ENCODE data around the gene SNRNP40.
"Not testable (repeated sequence)": the region's sequence is repeated elsewhere in the genome, so short reads cannot be mapped to it uniquely, and the experiment has no call there.

Gene SNRNP40

GRCh38 chr1:31296486-31297276 lies at the start of gene SNRNP40, which contains the start of gene ZCCHC17:
Gene SNRNP40, minus strand, starts transcription at chr1:31296788. Its CDS starts 37 bp downstream, at chr1:31296751.
Gene ZCCHC17, plus strand, starts transcription at chr1:31297032. Its CDS starts 13,067 bp downstream, at chr1:31310099.
- peak; percentile 98 for DNase-seq (ENCODE audit: low spot score)

GRCh38 chr1:31345635-31346034 lies 49.0 kb upstream of the SNRNP40 start:
- no peak for DNase-seq (ENCODE audit: low spot score)

DNA sequence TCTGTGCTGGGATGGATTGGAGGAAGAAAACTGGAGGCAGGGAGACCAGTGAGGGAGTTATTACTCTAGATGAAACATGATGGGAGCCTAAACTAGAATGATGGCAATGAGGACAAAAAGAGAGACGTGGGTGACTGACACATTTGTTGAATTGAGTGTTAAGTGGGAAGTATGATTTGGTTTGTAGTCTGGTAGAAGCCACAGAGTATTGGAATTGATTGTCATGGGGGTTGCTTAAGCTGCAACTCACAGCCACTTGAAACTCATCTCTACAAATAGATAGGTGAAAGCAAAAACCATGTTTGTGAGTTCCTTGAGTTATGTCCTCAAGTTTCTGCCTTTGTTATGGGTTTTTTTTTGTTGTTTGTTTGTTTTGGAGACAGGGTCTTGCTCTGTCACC lies 47.9 kb upstream of the SNRNP40 start:
- DNase-seq (ENCODE audit: low spot score) = no peak

GRCh38 chr1:31336687-31337467 lies 40.3 kb upstream of the SNRNP40 start:
- no peak for DNase-seq (ENCODE audit: low spot score)

- DNase-seq (ENCODE audit: low spot score) = peak; percentile 43
These were observed 38.4 kb upstream of the SNRNP40 start for GRCh38 chr1:31335007-31335406.

DNA sequence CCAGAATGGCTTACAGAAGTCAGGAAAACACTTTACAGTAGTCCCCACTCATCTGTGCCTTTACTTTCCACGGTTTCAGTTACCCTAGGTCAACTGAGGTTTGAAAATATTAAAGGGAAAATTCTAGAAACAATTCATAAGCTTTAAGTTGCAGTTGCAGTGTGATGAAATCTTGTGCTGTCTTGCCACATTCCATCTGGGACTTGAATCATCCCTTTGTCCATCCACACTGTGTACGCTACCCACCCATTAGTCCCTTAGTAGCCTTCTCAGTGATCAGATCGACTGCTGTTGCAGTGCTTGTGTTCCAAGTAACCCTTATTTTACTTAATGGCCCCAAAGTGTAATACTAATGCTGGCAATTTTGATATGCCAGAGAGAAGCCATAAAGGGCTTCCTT lies 30.8 kb upstream of the SNRNP40 start:
- DNase-seq (ENCODE audit: low spot score) = no peak

DNA sequence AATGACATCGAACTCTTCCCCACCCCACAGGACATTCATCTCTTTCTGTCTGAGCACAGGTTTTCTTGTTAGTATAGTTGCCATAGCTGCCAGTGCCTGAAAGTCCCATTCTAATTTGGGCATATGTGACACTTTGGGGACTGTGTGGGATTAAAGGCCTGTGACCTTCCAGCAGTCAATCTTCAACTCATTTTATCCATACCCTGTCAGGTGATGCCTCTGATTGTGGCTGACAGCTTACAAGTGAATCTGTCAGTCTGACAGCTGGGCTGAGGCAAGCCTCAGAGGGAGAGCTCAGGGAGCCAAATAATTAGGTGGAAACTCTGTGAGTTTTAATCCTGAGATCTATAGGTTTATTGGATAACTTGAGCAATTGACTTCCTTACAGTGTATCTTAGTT lies 29.9 kb upstream of the SNRNP40 start:
- DNase-seq (ENCODE audit: low spot score) = no peak

GRCh38 chr1:31324992-31325391 lies 28.4 kb upstream of the SNRNP40 start:
- DNase-seq (ENCODE audit: low spot score) = no peak

- no peak for DNase-seq (ENCODE audit: low spot score)
These were observed 27.5 kb upstream of the SNRNP40 start for GRCh38 chr1:31324093-31324492.

DNA sequence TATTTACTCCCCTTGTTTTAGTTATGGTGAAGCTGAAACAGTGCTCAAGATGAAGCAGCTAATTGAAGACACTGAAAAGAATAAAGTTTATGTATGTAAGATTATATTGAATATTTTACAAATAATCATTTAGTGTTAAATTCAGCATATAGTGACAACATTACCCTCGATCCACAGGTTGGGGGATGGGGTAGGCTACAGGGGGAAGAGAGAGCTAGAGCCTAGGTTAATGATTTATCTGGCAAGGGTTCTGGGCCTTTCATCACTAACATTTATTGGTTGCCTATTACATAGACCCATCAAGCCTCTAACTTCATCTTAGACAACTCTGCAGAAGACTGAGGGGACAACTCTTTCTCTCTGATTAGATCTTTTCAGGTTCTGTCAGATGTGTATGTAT lies 21.6 kb upstream of the SNRNP40 start:
- DNase-seq (ENCODE audit: low spot score) = no peak

DNA sequence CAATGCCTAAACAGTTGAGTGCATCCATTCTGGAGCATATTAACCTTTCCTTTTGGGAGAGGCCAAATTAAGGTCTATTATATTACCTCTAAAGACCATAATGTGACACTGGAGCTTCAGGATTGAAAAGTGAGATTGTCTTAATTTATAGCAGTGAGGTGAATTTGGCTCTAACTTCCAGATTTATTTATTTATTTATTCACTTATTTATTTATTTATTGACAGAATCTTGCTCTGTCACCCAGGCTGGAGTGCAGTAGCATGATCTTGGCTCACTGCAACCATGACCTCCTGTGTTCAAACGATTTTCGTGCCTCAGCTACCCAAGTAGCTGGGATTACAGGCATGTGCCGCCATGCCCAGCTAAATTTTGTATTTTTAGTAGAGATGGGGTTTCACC lies 19.3 kb upstream of the SNRNP40 start:
- no peak for DNase-seq (ENCODE audit: low spot score)

DNA sequence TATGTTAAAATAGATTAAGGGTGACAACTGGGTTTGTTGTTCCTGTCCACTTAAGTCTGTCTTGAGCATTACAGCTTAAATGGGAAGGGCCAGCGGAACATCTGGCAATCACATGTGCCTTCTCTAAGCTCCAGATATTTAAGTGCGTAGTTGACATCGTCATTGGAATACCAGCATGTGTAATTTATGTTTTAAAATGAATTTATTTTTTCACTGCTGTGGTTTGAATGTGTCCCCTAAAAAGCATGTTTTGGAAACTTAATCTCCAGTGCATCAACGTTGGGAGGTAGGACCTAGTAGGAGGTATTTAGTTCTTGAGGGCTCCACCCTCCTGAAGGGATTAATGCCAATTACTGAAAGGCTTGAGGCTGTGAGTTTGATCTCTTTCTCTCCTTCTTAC lies 13.6 kb upstream of the SNRNP40 start:
- DNase-seq (ENCODE audit: low spot score) = no peak

DNA sequence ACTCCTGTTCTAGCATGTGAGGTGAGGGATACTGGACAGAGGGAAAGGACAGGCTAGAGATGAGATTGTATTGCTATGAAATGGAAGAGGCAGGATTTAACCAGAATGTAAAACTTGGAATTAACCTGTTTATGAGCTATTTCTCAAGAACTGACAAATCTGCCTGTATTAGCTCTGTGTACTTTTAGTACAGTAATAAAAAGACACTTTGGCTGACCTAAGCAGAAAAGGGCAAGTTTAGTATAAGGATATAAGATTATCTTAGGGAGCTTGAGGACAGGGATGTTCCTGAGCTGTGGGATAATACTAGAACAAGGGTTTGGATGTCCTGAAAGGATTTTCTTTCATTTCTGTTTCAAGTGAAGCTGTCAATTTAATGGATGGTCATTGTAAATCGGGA lies 11.4 kb upstream of the SNRNP40 start:
- DNase-seq (ENCODE audit: low spot score) = no peak

DNA sequence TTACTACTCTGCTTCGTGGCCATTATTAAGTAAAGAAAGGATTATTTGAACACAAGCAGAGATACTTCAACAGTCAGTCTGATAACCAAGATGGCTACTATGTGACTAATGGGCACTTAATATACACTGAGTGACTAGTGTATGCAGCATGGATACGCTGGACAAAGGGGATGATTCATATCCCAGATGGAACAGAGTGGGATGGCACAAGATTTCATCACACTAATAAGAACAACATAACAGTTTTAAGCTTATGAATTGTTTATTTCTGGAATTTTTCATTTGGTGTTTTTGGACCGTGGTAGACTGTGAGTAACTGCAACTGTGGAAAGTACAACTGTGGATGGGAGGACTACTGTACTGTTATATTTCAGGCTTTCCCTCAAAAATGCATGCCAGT lies 9.7 kb upstream of the SNRNP40 start:
- DNase-seq (ENCODE audit: low spot score) = no peak

- no peak for DNase-seq (ENCODE audit: low spot score)
These were observed 6.3 kb upstream of the SNRNP40 start for GRCh38 chr1:31302709-31303441.

DNA sequence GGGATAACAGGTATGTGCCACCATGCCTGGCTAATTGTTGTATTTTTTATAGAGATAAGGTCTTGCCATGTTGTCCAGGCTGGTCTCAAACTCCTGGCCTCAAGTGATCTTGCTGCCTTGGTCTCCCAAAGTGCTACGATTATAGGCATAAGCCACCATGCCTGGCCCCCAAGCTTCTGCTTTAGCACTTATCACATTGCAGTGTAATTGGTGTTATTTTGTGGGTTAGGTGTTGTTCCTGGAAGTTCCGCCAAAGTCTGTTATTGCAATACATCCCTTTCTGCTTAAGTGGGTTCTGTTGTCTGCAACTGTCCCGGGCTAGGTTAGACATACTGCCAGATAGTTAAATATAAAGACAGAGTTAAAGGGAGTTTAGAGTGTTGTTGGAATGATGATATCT lies 3.6 kb upstream of the SNRNP40 start:
- no peak for DNase-seq (ENCODE audit: low spot score)

DNA sequence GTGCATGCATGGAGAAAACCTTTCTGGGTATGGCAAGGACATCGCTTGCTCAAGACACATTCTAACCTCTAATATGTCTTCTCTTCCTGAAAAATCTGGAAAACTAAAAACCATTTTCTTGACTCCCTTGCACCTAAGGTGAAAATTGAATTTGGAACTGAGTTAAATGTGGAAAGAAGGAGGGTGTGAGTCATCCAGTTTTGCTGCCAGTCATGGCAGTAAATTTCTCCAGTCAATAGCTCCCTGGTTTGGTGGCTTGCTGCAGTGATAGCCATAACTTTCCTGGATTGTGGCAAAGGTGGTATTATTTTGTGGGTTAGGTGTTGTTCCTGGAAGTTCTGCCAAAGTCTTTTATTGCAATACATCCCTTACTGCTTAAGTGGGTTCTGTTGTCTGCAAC lies 2.8 kb upstream of the SNRNP40 start:
- no peak for DNase-seq (ENCODE audit: low spot score)

GRCh38 chr1:31297277-31298247 lies 974 bp upstream of the SNRNP40 start:
- DNase-seq (ENCODE audit: low spot score) = no peak

DNA sequence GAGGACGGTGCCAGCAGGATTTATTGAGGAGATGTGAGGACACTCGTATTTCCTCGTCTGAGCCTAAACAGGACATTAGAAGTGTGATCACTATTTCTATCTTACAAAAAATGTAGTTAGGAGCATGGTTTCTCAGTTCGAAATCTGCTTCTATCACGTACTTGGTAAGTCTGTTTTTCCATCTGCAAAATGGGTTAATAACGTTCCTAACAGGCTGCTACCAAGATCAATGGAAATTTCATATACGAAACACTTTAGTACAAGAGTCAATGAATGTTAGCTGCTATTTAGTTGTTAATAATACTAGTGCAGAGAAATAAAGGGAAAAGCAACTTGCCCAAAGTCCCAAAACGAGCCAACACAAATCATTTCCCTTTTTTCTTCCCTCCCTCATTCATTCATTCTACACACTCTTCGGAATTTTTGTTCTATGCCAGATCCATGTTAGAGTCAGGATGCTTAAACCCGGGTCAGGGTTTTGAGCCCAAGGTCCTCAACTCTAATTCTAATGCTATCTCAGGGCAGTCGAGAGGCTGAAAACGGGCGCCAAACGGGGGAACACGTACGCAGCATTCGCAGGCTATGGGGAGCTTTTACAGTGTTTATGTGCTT lies 608 bp downstream of the SNRNP40 start:
- DNase-seq (ENCODE audit: low spot score) = no peak

DNA sequence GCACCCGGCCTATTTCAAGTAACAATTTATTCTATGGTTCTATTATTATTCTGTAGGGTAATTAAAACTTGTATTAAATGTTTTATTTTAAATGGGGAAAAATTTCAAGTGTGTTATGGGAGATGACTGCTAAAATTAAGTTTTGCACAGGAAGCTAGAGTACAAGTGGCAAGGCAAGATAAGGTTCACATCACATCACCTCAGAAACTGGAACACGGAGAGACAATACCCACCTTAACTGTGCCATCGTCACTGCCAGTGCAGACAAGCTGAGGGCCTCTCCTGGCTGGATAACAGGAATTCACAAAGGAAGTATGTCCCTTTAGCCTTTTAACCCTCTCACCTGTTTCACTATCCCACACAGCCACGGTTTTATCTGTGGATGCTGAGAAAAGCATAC lies 7.6 kb downstream of the SNRNP40 start:
- DNase-seq (ENCODE audit: low spot score) = no peak

- DNase-seq (ENCODE audit: low spot score) = not testable (repeated sequence)
These were observed 8.8 kb downstream of the SNRNP40 start for GRCh38 chr1:31287791-31288190.

Measured in putamen (tissue), 1 donor.